Skin epidermis (tissue), 12 donors: ENCODE data around the gene LPAR1.
"Not testable (repeated sequence)": the region's sequence is repeated elsewhere in the genome, so short reads cannot be mapped to it uniquely, and the experiment has no call there.

Experiments used
- H3K27ac ChIP-seq, 21 experiments: fragments of 200-600 bp; sonication (generic) in 11 of 21; one replicate each; pipeline ENCODE4 v1.5.0; 2020; ENCODE audit warnings: mild to moderate bottlenecking in 3 of 21, inconsistent platforms in 2 of 21, moderate library complexity in 2 of 21
- H3K4me3 ChIP-seq, 7 experiments: fragments of 200-600 bp; sonication (generic) in 2 of 7; one replicate each; pipeline ENCODE4 v1.5.0; 2020; ENCODE audit warnings: inconsistent platforms in 2 of 7, mild to moderate bottlenecking in 2 of 7, moderate library complexity in 1 of 7

LPAR1 gene

DNA sequence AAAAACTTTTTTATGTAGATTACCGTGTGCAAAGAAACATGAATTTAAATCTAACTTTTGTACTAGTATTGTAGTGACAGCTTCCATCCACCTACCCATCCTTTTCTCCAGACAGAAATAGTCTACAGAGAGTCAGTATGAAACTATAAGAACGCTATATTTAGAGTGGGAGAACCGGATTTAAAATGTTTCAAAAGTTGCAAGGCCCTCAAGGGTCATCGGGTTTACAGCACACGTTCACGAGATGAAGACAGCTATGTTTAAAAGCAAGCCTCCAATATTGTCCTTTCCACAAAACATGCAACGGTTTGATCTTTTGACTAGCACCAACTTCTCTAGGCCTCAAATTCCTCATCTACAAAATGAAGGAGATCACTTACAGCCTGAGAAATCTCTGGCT lies 139.9 kb downstream of the LPAR1 start:
- Histone ChIP-seq H3K27ac (peak overlapping the region in 3 of 21 experiments; percentile 9 to 11 (median 9)), H3K4me3 (no peak overlapping the region)

DNA sequence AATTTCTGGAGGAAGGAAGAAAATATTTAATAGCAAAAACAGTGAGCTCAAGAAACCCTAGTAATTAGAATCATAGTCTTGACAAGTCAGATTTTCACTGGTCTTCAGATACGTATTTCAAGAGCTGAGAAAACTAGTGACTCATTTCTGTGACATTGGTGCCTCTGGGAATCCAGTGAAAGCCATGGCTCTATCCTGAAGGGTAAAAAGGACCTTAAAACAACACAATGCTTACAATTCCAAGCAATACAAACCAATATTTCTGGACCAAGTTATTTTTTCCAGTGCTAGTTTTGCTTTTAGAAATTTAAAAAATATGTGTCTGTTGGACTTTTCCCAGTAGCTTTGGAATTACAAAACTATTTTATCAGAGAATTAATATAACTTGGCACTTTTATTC lies 140.3 kb downstream of the LPAR1 start:
- Histone ChIP-seq H3K27ac (peak overlapping the region in 3 of 21 experiments; percentile 0 to 11 (median 9)), H3K4me3 (no peak overlapping the region)

DNA sequence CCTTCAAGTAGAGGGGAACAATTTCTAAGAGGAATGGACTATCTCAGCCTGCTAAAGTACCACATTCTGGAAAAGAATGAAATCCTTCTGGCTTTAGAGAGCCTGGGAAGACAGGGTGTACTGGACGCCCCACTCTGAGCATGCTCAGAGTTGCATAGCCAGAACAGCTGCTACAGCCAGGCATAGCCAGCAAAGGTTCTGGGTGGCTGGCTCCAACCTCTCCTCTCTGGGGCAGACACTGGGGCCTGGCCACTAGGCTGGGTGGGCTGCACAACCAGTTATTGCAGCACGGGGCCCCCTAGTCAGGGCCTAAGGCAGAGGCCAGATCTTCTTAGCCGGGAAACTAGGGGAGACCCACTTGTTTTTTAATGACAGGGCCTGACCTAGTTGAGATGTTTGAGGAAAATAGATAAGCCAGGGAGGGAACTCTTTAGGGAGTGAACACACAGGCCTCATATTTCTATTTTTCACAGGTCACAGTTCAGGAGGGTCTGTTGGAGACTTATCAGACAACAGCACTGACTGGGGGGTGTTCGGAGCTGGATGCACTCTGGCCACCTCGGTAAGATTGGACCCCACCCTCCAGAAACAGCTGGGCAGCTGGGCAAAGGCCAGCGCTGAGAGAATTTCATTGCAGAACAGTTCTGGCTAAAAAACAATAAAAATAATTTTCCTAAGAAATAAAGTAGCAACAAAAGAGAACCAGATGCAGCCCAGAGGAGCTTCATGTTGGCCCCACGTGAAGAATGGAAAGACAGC lies 142.9 kb downstream of the LPAR1 start:
- H3K4me3 ChIP-seq: no peak overlapping the region
- peak overlapping the region in 6 of 21 experiments; percentile 3 to 46 (median 12) for H3K27ac ChIP-seq

DNA sequence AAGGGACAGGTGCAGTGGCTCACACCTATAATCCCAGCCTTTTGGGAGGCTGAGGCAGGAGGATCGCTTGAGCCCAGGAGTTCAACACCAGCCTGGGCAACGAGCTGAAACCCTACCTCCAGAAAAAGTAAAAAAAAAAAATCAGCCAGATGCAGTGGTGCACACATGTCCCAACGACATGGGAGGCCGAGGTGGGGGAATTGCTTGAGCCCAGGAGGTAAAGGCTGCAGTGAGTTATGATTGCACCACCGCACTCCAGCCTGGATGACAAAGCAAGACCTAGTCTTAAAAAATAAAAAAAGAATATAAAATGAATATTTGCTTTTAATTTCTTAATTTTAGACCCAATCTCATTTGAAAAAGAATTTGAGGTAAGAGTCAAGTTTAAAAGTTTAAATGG lies 143.5 kb downstream of the LPAR1 start:
- Histone ChIP-seq H3K27ac (peak overlapping the region in 2 of 21 experiments; percentile 3 to 14), H3K4me3 (no peak overlapping the region)

DNA sequence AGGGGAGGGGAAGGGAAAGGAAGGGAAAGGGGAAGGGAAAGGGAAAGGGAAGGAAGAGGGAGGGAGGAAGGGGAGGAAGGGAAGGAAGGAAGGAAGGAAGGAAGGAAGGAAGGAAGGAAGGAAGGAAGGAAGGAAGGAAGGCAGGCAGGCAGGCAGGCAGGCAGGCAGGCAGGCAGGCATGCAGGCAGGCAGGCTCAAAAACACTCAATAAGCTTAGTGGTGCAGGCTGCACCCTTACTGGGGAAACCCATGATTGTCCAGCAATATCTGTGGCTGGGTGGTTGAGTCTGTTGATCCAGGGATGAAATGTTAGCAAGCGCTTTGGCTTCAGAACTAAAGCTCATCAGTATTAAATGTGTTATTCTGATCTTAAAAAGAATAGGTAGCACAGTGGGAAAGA lies 145.6 kb downstream of the LPAR1 start:
- peak overlapping the region in 1 of 21 experiments; percentile 43 for H3K27ac ChIP-seq
- H3K4me3 ChIP-seq: no peak overlapping the region

DNA sequence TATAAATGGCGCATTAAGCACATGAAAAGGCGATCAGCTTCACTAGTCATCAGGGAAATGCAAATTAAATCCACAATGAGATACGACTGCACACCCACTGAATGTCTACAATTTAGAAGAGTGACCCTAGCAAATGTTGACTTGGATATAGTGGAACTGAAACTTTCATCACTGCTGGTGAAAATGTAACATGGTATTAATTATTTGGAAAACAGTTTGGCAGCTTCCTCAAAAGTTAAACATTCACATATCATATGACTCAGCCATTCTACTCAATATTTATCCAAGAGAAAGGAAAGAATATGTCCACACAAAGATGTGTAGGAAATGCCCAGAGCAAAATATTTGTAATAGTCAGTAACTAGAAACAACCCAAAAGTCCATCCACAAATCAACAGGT lies 146.5 kb downstream of the LPAR1 start:
- no peak overlapping the region for H3K4me3 ChIP-seq
- H3K27ac ChIP-seq: peak overlapping the region in 1 of 21 experiments; percentile 6

DNA sequence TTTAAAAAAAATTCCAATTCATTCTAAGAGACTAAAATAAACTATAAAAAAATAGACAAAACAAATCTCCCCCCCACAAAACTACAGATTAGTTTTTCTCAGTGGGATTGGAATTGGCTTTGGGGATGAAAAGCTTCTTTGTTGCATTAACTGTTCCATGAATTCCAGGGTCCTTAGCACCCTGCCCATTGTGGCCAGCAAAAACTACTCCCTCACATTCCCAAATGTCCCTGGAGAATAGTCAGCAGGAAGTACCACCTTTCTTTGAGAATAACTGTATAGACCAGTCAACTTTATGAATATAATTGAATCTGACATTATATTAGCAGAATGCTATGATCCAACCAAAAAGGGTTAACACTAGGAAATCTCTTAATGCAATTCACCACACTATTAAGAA lies 147.9 kb downstream of the LPAR1 start:
- Histone ChIP-seq H3K27ac (no peak overlapping the region), H3K4me3 (no peak overlapping the region)

DNA sequence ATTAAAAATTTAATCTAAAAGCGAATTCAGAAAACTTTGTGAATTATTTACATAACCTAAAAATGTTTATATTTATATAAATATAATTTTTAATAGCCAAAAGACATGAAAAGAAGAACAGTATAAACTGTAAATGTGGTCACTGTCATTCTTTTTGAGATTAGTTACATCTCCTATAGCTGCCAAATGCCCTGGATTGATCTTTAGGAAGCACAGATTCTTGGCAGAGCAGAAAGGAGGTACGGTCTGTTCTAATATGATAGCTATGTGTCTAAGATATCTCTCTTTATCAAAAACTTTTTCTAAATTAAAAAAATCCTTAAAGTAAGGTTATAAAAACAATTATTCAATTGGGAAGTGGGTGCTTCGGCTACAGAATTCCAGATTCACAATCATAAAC lies 151.0 kb downstream of the LPAR1 start:
- H3K4me3 ChIP-seq: no peak overlapping the region
- H3K27ac ChIP-seq: peak overlapping the region in 2 of 21 experiments; percentile 6 to 42

DNA sequence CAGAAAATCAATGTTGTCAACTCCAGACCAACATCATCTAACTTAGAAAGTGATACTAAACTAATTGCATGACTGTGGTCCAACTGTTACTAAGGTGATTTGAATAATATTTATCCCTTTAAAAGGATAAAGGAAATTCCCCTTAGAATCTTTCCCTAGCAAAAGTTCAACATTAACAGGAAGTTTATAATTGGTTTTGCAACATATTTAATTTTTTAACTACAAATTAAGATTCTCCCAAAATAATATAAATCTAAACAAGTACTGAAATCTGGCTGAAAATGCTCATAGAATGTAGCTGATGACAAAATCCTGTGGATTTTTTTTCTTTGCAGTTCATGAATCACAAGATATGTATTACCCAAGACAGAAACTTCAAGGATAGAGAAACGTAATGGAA lies 151.4 kb downstream of the LPAR1 start:
- peak overlapping the region in 1 of 21 experiments; percentile 6 for H3K27ac ChIP-seq
- H3K4me3 ChIP-seq: no peak overlapping the region

DNA sequence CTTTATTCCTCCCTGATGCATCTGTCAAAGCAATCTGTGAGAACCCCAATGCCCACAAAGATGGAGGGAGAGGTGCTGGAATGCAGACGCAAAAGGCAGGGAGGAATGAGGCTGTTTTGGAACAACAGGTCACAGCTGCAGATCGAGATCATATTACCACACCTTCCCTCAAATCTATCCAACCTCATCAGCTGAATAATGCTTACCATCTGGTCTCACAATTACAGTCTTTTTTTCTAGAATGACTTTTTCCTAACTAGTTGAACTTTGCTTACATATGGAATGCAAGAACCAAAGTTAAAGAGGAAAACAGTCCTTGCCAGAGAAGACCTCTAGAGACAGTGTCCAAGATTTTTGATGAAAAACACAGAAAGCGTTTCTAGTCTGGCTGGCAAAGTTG lies 158.1 kb downstream of the LPAR1 start:
- no peak overlapping the region for H3K4me3 ChIP-seq
- peak overlapping the region in 1 of 21 experiments; percentile 4 for H3K27ac ChIP-seq

DNA sequence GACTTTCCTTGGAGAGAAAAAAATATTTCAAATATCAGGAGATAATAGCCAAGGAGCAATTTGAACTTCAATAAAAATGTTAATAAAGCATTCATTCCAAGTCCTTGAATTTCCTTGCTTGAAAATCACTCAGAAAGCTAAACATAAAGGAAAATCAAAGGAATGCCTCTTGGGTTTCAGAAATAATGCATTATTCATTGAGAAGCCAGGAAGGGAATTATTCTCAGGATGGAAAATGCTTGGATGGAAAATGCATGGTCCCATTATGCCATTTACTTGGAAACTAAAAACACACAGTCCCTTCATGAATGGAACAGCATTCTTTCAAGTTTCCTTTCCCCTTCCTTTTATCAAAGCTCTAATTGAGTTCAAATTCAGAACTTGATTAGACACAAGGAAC lies 160.9 kb downstream of the LPAR1 start:
- Histone ChIP-seq H3K27ac (no peak overlapping the region), H3K4me3 (no peak overlapping the region)

DNA sequence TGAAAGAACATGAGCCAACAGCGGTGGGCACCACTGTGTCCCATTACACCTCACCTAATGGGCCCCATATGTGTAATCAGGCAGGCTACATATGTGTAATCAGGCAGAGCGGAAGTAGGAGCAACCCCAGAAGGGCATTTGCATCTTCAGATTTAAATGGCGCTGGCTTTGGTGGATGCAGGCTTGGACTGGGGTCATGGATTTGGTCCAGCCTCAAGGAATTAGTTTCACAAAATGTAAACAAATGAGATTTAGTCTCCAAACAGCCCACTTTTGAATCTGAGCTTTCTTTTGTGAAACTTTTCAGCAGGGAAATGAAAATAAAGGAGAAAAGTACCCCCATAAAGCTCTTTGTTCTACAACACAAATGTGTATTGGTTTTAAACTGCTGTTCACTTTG lies 161.3 kb downstream of the LPAR1 start:
- H3K4me3 ChIP-seq: no peak overlapping the region
- H3K27ac ChIP-seq: peak overlapping the region in 2 of 21 experiments; percentile 16 to 52

DNA sequence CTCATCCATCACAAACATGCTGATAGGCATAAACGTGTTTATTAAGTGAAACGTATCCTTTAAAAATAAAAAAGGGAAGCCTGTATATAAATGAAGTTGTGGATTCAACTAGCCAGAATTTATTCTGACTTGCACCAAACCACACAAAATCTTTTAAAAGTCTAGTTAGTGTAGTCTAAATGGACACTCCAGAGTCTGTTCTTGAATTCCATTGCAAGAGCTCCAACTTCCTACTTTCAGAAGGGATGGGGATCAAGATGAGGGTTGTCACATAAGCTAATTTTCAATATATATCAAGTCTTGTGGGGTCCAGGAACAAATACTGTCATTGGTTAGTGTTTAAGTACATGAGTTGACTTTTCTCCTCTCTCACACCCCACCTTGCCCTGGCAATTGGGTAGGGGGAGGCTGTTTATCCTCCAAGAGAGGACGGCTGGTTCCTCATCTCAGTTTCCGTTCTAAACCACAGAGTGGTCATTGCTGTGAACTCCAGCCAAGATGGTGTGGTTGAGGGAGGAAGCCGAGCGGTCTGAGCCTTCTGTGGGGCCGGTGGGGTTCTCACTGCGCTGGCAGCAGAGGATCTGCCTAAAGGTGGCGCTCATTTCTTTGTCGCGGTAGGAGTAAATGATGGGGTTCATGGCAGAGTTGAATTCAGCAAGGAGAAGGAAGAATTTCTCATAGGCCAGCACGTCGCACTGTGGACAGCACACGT lies 163.2 kb downstream of the LPAR1 start:
- no peak overlapping the region for H3K27ac ChIP-seq
- H3K4me3 ChIP-seq: no peak overlapping the region

DNA sequence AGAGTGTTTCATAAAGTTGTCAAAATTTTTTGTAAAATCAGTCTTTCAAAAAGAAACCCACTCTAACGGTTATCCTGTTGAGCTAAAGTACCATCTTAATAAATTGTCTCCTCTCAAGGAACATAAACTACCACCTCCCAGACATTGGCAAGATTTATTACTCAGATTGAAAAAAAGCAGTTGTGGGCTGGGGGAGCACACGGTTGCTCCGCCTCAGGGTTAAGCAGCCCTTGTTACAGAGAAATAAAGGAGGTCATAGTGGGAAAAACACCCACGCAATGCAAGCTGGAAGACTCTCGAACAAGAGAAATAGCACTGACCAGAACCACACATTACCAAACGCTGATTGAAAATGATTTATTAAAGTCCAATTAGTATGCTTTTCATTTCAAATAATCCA lies 165.3 kb downstream of the LPAR1 start:
- H3K4me3 ChIP-seq: no peak overlapping the region
- no peak overlapping the region for H3K27ac ChIP-seq

DNA sequence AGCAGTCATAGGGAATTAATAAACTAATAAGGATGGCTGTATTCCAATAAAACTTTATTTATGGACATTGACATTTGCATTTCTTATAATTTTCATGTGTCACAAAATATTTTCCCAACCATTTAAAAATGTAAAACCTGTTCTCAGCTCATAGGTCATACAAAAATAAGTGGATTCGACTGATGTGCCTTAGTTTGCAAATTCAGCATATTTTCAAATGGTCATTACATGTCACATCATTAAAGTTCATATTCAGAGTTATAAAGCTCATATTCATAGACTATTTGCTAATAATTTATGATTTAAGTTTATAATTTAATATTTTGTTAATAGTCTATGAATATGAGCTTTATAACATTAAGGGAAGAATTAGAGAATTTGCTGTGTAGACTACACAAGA lies 166.5 kb downstream of the LPAR1 start:
- Histone ChIP-seq H3K27ac (no peak overlapping the region), H3K4me3 (no peak overlapping the region)

DNA sequence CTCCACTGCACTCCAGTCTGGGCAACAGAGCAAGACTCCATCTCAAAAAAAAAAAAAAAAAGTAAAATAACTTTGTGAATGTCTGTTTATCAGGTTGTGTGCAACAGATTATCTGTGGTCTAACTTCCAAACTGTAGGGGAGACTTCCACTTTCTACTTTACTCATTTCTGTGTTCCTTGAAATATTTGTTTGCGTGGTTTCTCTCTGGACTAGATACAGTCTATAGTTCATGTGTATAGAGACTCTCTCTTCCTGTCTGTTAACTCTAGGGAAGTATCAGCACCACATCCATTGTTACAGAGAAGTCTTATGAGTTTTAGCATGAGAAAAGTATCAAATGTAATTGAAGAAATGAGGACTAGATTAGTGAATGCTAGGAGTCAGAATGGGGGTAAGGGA lies 168.3 kb downstream of the LPAR1 start:
- H3K27ac ChIP-seq: no peak overlapping the region

DNA sequence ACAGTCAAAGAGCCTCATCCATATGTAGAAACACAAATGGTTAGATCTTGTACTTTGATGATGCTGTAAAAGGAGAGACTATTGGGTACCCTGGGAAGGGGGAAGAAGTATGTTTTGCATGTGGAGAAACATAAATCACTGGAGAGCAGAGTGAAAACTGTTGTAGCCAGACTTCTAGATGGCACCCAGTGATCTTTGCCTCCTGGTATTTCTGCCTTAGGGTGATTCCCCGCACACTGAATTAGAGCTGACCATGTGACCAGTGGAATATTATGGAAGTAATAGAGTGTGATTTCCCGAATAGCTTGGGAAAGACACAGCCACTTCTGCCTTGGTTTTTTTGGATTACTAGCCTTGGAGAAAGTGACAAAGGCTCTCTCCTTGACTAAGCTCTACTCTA lies 174.3 kb downstream of the LPAR1 start:
- H3K27ac ChIP-seq: no peak overlapping the region
- no peak overlapping the region for H3K4me3 ChIP-seq

More for the DNA sequence above, 168.3 kb downstream of the LPAR1 start:
- H3K4me3 ChIP-seq: no peak overlapping the region

DNA sequence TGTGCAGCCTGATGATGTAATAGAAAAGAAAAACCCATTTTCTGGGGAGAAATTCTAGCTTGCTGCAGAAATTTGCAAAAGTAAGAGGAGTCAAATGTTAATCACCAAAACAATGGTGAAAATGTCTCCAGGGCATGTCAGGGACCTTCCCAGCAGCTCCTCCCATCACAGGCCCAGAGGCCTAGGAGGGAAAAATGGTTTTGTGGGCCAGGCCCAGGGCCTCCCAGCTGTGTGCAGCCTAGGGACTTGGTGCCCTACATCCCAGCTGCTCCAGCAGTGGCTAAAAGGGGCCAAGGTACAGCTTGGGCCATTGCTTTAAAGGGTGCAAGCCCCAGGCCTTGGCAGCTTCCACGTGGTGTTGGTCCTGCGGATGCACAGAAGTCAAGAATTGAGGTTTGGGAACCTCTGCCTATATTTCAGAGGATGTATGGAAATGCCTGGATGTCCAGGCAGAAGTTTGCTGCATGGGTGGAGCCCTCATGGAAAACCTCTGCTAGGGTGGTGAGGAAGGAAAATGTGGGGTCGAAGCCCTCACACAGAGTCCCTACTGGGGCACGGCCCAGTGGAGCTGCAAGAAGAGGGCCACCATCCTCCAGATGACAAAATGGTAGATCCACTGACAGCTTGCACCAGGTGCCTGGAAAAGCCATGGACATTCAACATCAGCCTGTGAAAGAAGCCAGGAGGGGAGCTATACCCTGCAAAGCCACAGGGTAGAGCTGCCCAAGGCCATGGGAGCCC lies 176.7 kb downstream of the LPAR1 start:
- H3K27ac ChIP-seq, H3K4me3 ChIP-seq: not testable (repeated sequence)

DNA sequence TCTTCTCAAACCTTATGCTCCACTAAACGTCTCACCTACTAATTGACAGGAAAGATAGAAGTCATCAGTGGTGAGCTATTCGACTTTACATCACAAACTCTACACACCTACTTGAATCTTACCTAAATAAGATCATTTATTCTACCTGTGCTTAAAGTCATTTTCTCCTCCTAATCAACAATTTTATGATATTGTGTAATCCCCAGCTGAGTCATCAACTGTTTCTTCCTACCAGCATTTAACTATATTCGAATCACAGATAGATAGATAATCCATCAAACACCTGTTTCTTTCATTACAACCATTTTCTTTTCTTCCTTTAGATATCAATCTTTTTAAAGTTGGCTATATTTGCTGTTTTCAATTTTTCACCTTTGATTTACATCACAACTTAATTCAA lies 181.5 kb downstream of the LPAR1 start:
- Histone ChIP-seq H3K4me3 (no peak overlapping the region), H3K27ac (no peak overlapping the region)

DNA sequence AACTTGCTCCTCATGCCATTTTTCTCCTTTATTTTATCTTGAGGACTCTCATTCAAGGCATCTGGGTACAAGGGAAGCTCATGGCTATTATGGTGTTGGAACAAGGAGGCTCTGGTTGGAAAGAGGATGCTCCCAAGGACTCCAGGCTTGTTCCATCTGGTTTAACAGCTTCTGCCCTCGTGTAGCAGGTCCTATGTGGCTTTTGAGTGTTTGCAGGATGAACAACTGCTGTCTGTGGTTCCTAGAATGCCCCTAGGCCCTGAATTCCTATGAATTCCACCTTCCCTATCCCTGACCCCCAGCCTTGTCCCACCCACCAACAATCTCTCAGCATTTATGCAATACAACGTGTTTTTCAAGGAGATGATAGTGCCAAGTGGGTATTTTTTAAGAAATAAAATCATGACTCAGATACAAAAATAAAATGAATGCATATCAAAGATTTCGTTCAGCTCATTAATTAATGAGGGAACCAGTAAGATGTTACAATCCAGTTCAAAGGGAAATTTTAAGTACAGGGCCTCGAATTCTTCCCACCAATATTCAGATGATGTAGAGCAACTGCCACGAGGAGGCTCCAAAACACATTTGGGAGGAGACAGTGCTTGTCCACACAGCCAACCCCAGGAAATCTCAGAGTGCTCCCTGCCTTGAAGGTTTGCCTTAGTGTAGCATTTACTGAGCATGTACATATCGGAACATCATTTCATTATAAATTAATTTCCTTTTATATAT lies 187.7 kb downstream of the LPAR1 start:
- Histone ChIP-seq H3K4me3 (no peak overlapping the region), H3K27ac (no peak overlapping the region)
